Activated T-helper 1 cell treated with anti-CD3 and anti-CD28 coated beads, Interleukin-2, amount 50 U/mL, for 16 hours (primary cell): Measurements from ENCODE around the gene BCL6B.

ENCODE experiments used
- DNase-seq, 2 donors: peaks; one replicate each; pipeline ENCODE4 v3.0.0-alpha.2; 2020; ENCODE audit warnings: low read depth in 1 of 2, low spot score in 1 of 2

The BCL6B gene

GRCh38 chr17:7007143-7007542 is 15.7 kb upstream of the BCL6B start:
- no peak for DNase-seq

GRCh38 chr17:7010523-7010922 is 12.3 kb upstream of the BCL6B start:
- no peak for DNase-seq

- DNase-seq: no peak
Measured at GRCh38 chr17:7011415-7011814, 11.4 kb upstream of the BCL6B start.

- DNase-seq: no peak
Measured at GRCh38 chr17:7011942-7012254, 11.0 kb upstream of the BCL6B start.

- DNase-seq: peak; percentile 92 to 98
Measured at GRCh38 chr17:7014261-7014994, 8.4 kb upstream of the BCL6B start.

GRCh38 chr17:7014995-7015958 is 7.6 kb upstream of the BCL6B start:
- peak; percentile 48 to 71 for DNase-seq

GRCh38 chr17:7016418-7016817 is 6.4 kb upstream of the BCL6B start:
- DNase-seq: no peak

- no peak for DNase-seq
Measured at GRCh38 chr17:7016886-7017826, 5.7 kb upstream of the BCL6B start.

GRCh38 chr17:7017827-7018200 is 5.0 kb upstream of the BCL6B start:
- DNase-seq: no peak

GRCh38 chr17:7018331-7018964 is 4.4 kb upstream of the BCL6B start:
- no peak for DNase-seq

GRCh38 chr17:7019367-7019766 is 3.5 kb upstream of the BCL6B start:
- no peak for DNase-seq

- no peak for DNase-seq
Measured at GRCh38 chr17:7019839-7020519, 2.9 kb upstream of the BCL6B start.

- DNase-seq: no peak
Measured at GRCh38 chr17:7020894-7021664, 1.8 kb upstream of the BCL6B start.

GRCh38 chr17:7021993-7022778 is 664 bp upstream of the BCL6B start:
- peak; percentile 65 to 68 for DNase-seq

GRCh38 chr17:7023576-7024401 is 939 bp downstream of the BCL6B start:
- peak; percentile 87 to 89 for DNase-seq

GRCh38 chr17:7024402-7024785 is 1.5 kb downstream of the BCL6B start:
- no peak for DNase-seq

GRCh38 chr17:7025245-7025644 is 2.4 kb downstream of the BCL6B start:
- no peak for DNase-seq
